SJCRH30 (cell line): ENCODE results near the gene ARHGEF7. TPM values are rescaled to one million over a fixed set of nuclear protein-coding genes. Genes with fewer than 3 reads are reported as not detected.

Experiments used
- DNase-seq, 2 experiments: peaks; one replicate each; pipeline ENCODE4 v3.0.0-alpha.2; 2015 to 2020
- H3K27ac ChIP-seq: fragments of 250-450 bp; sonication (Bioruptor Pico); 2 replicates; pipeline ENCODE4 v1.5.1; 2020; ENCODE audit warnings: mild to moderate bottlenecking, moderate library complexity
- H3K27me3 ChIP-seq: fragments of 250-450 bp; sonication (Bioruptor Pico); 2 replicates; pipeline ENCODE4 v1.5.1; 2020; ENCODE audit warnings: mild to moderate bottlenecking, moderate library complexity
- H3K36me3 ChIP-seq: fragments of 250-450 bp; sonication (Bioruptor Pico); 2 replicates; pipeline ENCODE4 v1.5.1; 2020; ENCODE audit warnings: mild to moderate bottlenecking, moderate library complexity
- H3K4me1 ChIP-seq: fragments of 250-450 bp; sonication (Bioruptor Pico); 2 replicates; pipeline ENCODE4 v1.5.1; 2020; ENCODE audit warnings: mild to moderate bottlenecking, moderate library complexity
- H3K4me3 ChIP-seq: fragments of 250-450 bp; sonication (Bioruptor Pico); 2 replicates; pipeline ENCODE4 v1.5.1; 2020; ENCODE audit warnings: mild to moderate bottlenecking, moderate library complexity
- H3K9me3 ChIP-seq: fragments of 250-450 bp; sonication (Bioruptor Pico); replicated peaks from 2 replicates; pipeline ENCODE4 v1.5.1; 2020; ENCODE audit warnings: mild to moderate bottlenecking, moderate library complexity
- total RNA-seq: library from RNA; depleted of rRNA; stranded (reverse); fragments of >200 nt; shearing (Covaris generic); gene quantifications from 2 replicates; pipeline ENCODE4 v1.2.3, GENCODE V29; 2014

Gene ARHGEF7
- total RNA-seq, 1 experiment from 2014 or later, result 34.6 TPM

- Histone ChIP-seq H3K9me3 (no peaks in the 10 kb centered on the region), H3K4me1 (peaks cover 4% of the 10 kb centered on the region; the same call in 1 of the 2 replicates), H3K27ac (no peak overlapping the region), H3K36me3 (no peaks in the 10 kb centered on the region), H3K4me3 (no peak overlapping the region), H3K27me3 (no peaks in the 10 kb centered on the region)
- DNase-seq, result no peak
Measured at GRCh38 chr13:111202156-111202621, 87.1 kb downstream of the ARHGEF7 start.

- no peaks in the 10 kb centered on the region for H3K9me3 ChIP-seq
- peak in 1 of 2 experiments; percentile 47 for DNase-seq
- H3K4me1 ChIP-seq, result peaks cover 4% of the 10 kb centered on the region; the same call in 1 of the 2 replicates
- no peak overlapping the region for H3K4me3 ChIP-seq
- no peaks in the 10 kb centered on the region for H3K27me3 ChIP-seq
- no peaks in the 10 kb centered on the region for H3K36me3 ChIP-seq
- H3K27ac ChIP-seq, result no peak overlapping the region
Measured at GRCh38 chr13:111202745-111203144, 87.6 kb downstream of the ARHGEF7 start.

GRCh38 chr13:111203736-111204389 is 88.8 kb downstream of the ARHGEF7 start:
- H3K4me3 ChIP-seq, result no peak overlapping the region

GRCh38 chr13:111204438-111205177 is 89.5 kb downstream of the ARHGEF7 start:
- H3K4me1 ChIP-seq, result peaks cover 4% of the 10 kb centered on the region; the same call in 1 of the 2 replicates
- H3K4me3 ChIP-seq, result no peak overlapping the region
- H3K27me3 ChIP-seq, result no peaks in the 10 kb centered on the region
- no peaks in the 10 kb centered on the region for H3K36me3 ChIP-seq
- no peak overlapping the region for H3K27ac ChIP-seq
- DNase-seq, result no peak
- H3K9me3 ChIP-seq, result no peaks in the 10 kb centered on the region

More at GRCh38 chr13:111203736-111204389, 88.8 kb downstream of the ARHGEF7 start:
- Histone ChIP-seq H3K9me3 (no peaks in the 10 kb centered on the region), H3K27ac (no peak overlapping the region), H3K27me3 (no peaks in the 10 kb centered on the region), H3K4me1 (peaks cover 4% of the 10 kb centered on the region; the same call in 1 of the 2 replicates), H3K36me3 (no peaks in the 10 kb centered on the region)
- no peak for DNase-seq

GRCh38 chr13:111206148-111206547 is 91.0 kb downstream of the ARHGEF7 start:
- DNase-seq, result no peak
- Histone ChIP-seq H3K4me3 (no peak overlapping the region), H3K36me3 (no peaks in the 10 kb centered on the region), H3K9me3 (no peaks in the 10 kb centered on the region), H3K4me1 (peaks cover 8% of the 10 kb centered on the region), H3K27ac (no peak overlapping the region), H3K27me3 (no peaks in the 10 kb centered on the region)

- Histone ChIP-seq H3K27me3 (no peaks in the 10 kb centered on the region), H3K9me3 (no peaks in the 10 kb centered on the region), H3K36me3 (0 out of 2 replicates have a peak, but pooled peaks cover 3% of the 10 kb centered on the region), H3K27ac (no peak overlapping the region; the same call in 1 of the 2 replicates), H3K4me3 (no peak overlapping the region), H3K4me1 (peaks cover 11% of the 10 kb centered on the region)
- no peak for DNase-seq
Measured at GRCh38 chr13:111209613-111210012, 94.5 kb downstream of the ARHGEF7 start.

GRCh38 chr13:111210091-111210490 is 95.0 kb downstream of the ARHGEF7 start:
- Histone ChIP-seq H3K27me3 (no peaks in the 10 kb centered on the region), H3K27ac (peak overlapping the region; percentile 18), H3K4me3 (no peak overlapping the region), H3K36me3 (0 out of 2 replicates have a peak, but pooled peaks cover 3% of the 10 kb centered on the region), H3K4me1 (peaks cover 12% of the 10 kb centered on the region), H3K9me3 (no peaks in the 10 kb centered on the region)
- DNase-seq, result no peak

GRCh38 chr13:111210544-111211469 is 95.7 kb downstream of the ARHGEF7 start:
- Histone ChIP-seq H3K27ac (peak overlapping the region; percentile 18), H3K27me3 (no peaks in the 10 kb centered on the region), H3K4me3 (no peak overlapping the region), H3K9me3 (no peaks in the 10 kb centered on the region), H3K4me1 (peaks cover 18% of the 10 kb centered on the region), H3K36me3 (0 out of 2 replicates have a peak, but pooled peaks cover 3% of the 10 kb centered on the region)
- DNase-seq, result peak; percentile 56 to 64

- no peak for DNase-seq
- no peak overlapping the region for H3K27ac ChIP-seq
- H3K36me3 ChIP-seq, result 0 out of 2 replicates have a peak, but pooled peaks cover 3% of the 10 kb centered on the region
- no peak overlapping the region for H3K4me3 ChIP-seq
- H3K27me3 ChIP-seq, result no peaks in the 10 kb centered on the region
- H3K9me3 ChIP-seq, result no peaks in the 10 kb centered on the region
- peaks cover 22% of the 10 kb centered on the region for H3K4me1 ChIP-seq
Measured at GRCh38 chr13:111211789-111212516, 96.8 kb downstream of the ARHGEF7 start.

GRCh38 chr13:111212517-111212873 is 97.4 kb downstream of the ARHGEF7 start:
- Histone ChIP-seq H3K4me1 (peaks cover 22% of the 10 kb centered on the region), H3K36me3 (0 out of 2 replicates have a peak, but pooled peaks cover 3% of the 10 kb centered on the region), H3K27ac (no peak overlapping the region), H3K9me3 (no peaks in the 10 kb centered on the region), H3K4me3 (no peak overlapping the region), H3K27me3 (no peaks in the 10 kb centered on the region)
- no peak for DNase-seq

- Histone ChIP-seq H3K4me1 (peaks cover 22% of the 10 kb centered on the region), H3K27me3 (no peaks in the 10 kb centered on the region), H3K27ac (no peak overlapping the region), H3K9me3 (no peaks in the 10 kb centered on the region), H3K36me3 (0 out of 2 replicates have a peak, but pooled peaks cover 3% of the 10 kb centered on the region), H3K4me3 (no peak overlapping the region)
- no peak for DNase-seq
Measured at GRCh38 chr13:111213964-111214726, 99.0 kb downstream of the ARHGEF7 start.

- 0 out of 2 replicates have a peak, but pooled peaks cover 3% of the 10 kb centered on the region for H3K36me3 ChIP-seq
- no peaks in the 10 kb centered on the region for H3K9me3 ChIP-seq
- peak; percentile 58 to 67 for DNase-seq
- H3K27ac ChIP-seq, result no peak overlapping the region
- H3K4me3 ChIP-seq, result no peak overlapping the region
- no peaks in the 10 kb centered on the region for H3K27me3 ChIP-seq
- peaks cover 18% of the 10 kb centered on the region for H3K4me1 ChIP-seq
Measured at GRCh38 chr13:111215081-111216047, 100.3 kb downstream of the ARHGEF7 start.
